ENCODE measurements around the gene GOLPH3.

The GOLPH3 gene

GRCh38 chr5:32143617-32144377 is 30.3 kb downstream of the GOLPH3 start:
- in situ Hi-C loops (cut with MboI; ENCODE audit: low sequenced_read_pairs, unreplicated experiment) = no loop called here
- TF ChIP-seq CTCF (IDR thresholded peaks at IDR 0.05; ENCODE audit: borderline replicate concordance, control extremely low read depth, extremely low read depth, insufficient read depth, missing control alignments) = no peak
- no peak for DNase-seq (ENCODE audit: low spot score)

- no peak for TF ChIP-seq CTCF (IDR thresholded peaks at IDR 0.05; ENCODE audit: borderline replicate concordance, control extremely low read depth, extremely low read depth, insufficient read depth, missing control alignments)
- in situ Hi-C loops (cut with MboI; ENCODE audit: low sequenced_read_pairs, unreplicated experiment) = no loop called here
- DNase-seq (ENCODE audit: low spot score) = no peak
Measured at GRCh38 chr5:32138839-32139493, 35.2 kb downstream of the GOLPH3 start.

GRCh38 chr5:32136342-32136741 is 37.8 kb downstream of the GOLPH3 start:
- no peak for TF ChIP-seq CTCF (IDR thresholded peaks at IDR 0.05; ENCODE audit: borderline replicate concordance, control extremely low read depth, extremely low read depth, insufficient read depth, missing control alignments)
- in situ Hi-C loops (cut with MboI; ENCODE audit: low sequenced_read_pairs, unreplicated experiment) = no loop called here
- no peak for DNase-seq (ENCODE audit: low spot score)

- in situ Hi-C loops (cut with MboI; ENCODE audit: low sequenced_read_pairs, unreplicated experiment) = no loop called here
- no peak for TF ChIP-seq CTCF (IDR thresholded peaks at IDR 0.05; ENCODE audit: borderline replicate concordance, control extremely low read depth, extremely low read depth, insufficient read depth, missing control alignments)
- DNase-seq (ENCODE audit: low spot score) = no peak
Measured at GRCh38 chr5:32135086-32135485, 39.0 kb downstream of the GOLPH3 start.

- no peak for TF ChIP-seq CTCF (IDR thresholded peaks at IDR 0.05; ENCODE audit: borderline replicate concordance, control extremely low read depth, extremely low read depth, insufficient read depth, missing control alignments)
- no peak for DNase-seq (ENCODE audit: low spot score)
- in situ Hi-C loops (cut with MboI; ENCODE audit: low sequenced_read_pairs, unreplicated experiment) = no loop called here
Measured at GRCh38 chr5:32132757-32133156, 41.4 kb downstream of the GOLPH3 start.

GRCh38 chr5:32131604-32132003 is 42.5 kb downstream of the GOLPH3 start:
- TF ChIP-seq CTCF (IDR thresholded peaks at IDR 0.05; ENCODE audit: borderline replicate concordance, control extremely low read depth, extremely low read depth, insufficient read depth, missing control alignments) = no peak
- no peak for DNase-seq (ENCODE audit: low spot score)
- in situ Hi-C loops (cut with MboI; ENCODE audit: low sequenced_read_pairs, unreplicated experiment) = no loop called here

All from GM13976 (cell line).